ENCODE measurements around the gene GBGT1. TPM values are rescaled to one million over a fixed set of nuclear protein-coding genes. Genes with fewer than 3 reads are reported as not detected.

Gene GBGT1
- total RNA-seq, 4 donors from 2014 or later, result 0.15 to 10.3 (median 5.6) TPM

DNA sequence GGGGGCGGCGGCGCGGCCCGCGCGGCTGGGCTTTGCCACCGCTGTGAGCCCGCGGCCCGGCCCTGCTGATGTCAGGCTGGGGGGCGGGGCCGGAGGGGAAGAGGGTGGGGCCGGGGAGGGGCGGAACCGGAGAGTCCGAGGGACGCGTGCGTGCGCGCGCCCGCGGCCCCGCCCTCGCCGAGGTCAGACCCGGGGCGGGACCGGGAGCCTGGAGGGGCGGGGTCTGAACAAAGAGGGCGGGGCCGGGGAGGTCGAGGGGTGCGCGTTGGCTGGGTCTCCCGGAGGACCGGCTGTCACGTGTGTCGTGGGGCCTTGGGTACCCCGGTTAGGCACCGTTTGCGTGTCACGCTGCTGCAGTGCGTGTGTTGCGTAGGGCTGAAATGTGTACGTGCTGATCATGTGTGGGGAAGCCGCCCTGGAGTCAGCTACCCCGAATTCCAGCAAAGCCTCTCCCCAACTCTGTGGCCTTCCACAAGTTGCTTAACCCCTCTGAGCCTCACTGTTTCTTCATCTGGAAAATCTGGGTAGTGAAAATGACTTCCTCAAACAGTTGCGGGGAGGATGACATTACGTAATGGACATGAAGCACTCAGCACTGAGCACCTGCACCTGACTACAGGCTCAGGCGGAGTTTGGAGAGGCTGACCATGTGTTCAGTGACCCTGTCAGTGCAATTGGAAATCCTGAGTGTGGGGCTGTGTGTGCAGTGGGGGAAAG lies 42.4 kb downstream of the GBGT1 start, which contains the start of gene RALGDS:
TSS of gene RALGDS (minus strand) at position 43 of the 717 bp plus-strand sequence. CDS start 86 bp downstream, outside the sequence.
- Histone ChIP-seq H3K4me3 (peak within 1 kb of the TSS; percentile 53 to 86 (median 68)), H3K27me3 (no peaks in the 10 kb centered on the region), H3K9me3 (no peaks in the 10 kb centered on the region), H3K4me1 (peaks cover 56 to 80% of the 10 kb centered on the region in 2 donors), H3K27ac (peak within 1 kb of the TSS; percentile 85 to 98 (median 93)), H3K36me3 (no peaks in the 10 kb centered on the region)
- DNase-seq (peak; percentile 86 to 87), ATAC-seq (peak; percentile 66 to 67)
- in situ Hi-C loops (cut with MboI; ENCODE audit: low sequenced_read_pairs in 4 of 4), result no loop called here
- TF ChIP-seq, protein P1, sequence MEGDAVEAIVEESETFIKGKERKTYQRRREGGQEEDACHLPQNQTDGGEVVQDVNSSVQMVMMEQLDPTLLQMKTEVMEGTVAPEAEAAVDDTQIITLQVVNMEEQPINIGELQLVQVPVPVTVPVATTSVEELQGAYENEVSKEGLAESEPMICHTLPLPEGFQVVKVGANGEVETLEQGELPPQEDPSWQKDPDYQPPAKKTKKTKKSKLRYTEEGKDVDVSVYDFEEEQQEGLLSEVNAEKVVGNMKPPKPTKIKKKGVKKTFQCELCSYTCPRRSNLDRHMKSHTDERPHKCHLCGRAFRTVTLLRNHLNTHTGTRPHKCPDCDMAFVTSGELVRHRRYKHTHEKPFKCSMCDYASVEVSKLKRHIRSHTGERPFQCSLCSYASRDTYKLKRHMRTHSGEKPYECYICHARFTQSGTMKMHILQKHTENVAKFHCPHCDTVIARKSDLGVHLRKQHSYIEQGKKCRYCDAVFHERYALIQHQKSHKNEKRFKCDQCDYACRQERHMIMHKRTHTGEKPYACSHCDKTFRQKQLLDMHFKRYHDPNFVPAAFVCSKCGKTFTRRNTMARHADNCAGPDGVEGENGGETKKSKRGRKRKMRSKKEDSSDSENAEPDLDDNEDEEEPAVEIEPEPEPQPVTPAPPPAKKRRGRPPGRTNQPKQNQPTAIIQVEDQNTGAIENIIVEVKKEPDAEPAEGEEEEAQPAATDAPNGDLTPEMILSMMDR (IDR thresholded peaks at IDR 0.05 in 4 of 5, conservative IDR thresholded peaks at IDR 0.05 in 1 of 5), result no peak
- no peak for TF ChIP-seq POLR2A (IDR thresholded peaks at IDR 0.05)
- intact Hi-C loops (cut with DNase I; ENCODE audit: low total_unique reads), result no loop called here

GRCh38 chr9:133120501-133121197 lies 43.1 kb downstream of the GBGT1 start:
- in situ Hi-C loops (cut with MboI; ENCODE audit: low sequenced_read_pairs in 4 of 4), result no loop called here
- intact Hi-C loops (cut with DNase I; ENCODE audit: low total_unique reads), result no loop called here
- H3K4me1 ChIP-seq, result peaks cover 58 to 80% of the 10 kb centered on the region in 2 donors
- ATAC-seq, result peak; percentile 7 to 10
- H3K9me3 ChIP-seq, result no peaks in the 10 kb centered on the region
- peak; percentile 67 to 68 for TF ChIP-seq POLR2A (IDR thresholded peaks at IDR 0.05)
- TF ChIP-seq, protein P1 (IDR thresholded peaks at IDR 0.05 in 4 of 5, conservative IDR thresholded peaks at IDR 0.05 in 1 of 5), result no peak
- peak overlapping the region; percentile 53 to 86 (median 68) for H3K4me3 ChIP-seq
- H3K27ac ChIP-seq, result peak overlapping the region; percentile 85 to 98 (median 93)
- no peaks in the 10 kb centered on the region for H3K36me3 ChIP-seq
- DNase-seq, result no peak
- H3K27me3 ChIP-seq, result no peaks in the 10 kb centered on the region

GRCh38 chr9:133119846-133120500 lies 43.7 kb downstream of the GBGT1 start:
- peak in 1 of 2 donors; percentile 7 for ATAC-seq
- intact Hi-C loops (cut with DNase I; ENCODE audit: low total_unique reads), result no loop called here

DNA sequence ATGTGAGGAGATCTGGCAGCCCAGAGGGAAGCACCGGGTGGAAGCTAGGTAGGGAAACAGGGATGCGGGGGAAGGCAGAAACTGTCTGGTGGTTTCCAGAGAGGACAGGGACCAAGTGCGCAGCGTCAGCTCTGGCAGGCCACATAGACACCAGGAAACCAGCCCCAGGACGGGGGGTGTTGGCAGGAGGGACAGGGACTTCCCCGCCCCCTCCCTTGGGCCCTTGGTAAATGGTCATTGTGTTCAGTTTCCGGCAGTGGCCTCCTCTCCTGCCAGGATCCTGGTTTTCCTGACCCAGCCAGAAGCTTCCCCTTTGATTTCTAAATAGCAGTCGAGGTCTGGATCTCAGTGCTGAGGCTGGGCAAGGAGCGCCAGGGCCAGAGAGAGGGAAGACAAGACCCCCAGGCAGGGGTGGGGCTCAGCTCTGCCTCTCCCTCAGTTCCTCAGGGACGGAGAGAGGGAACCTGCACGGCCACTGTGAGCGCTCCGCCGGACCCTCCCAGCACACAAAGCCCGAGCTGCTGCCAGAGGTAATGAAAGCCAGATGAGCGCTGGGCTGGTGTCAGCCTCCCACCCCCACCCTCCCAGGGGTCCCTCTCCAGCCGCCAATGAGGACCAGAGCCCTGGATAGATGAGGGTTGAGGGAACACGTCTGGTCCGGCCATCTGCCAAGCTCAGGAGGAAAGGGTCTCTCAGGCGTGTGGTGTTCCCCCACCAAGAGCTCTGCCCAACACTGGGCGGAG lies 44.4 kb downstream of the GBGT1 start:
- peaks cover 70 to 82% of the 10 kb centered on the region in 2 donors for H3K4me1 ChIP-seq

More at GRCh38 chr9:133119846-133120500, 43.7 kb downstream of the GBGT1 start:
- no peaks in the 10 kb centered on the region for H3K9me3 ChIP-seq
- TF ChIP-seq, protein P1 (IDR thresholded peaks at IDR 0.05 in 4 of 5, conservative IDR thresholded peaks at IDR 0.05 in 1 of 5), result no peak
- TF ChIP-seq POLR2A (IDR thresholded peaks at IDR 0.05), result peak; percentile 11 to 27
- no peaks in the 10 kb centered on the region for H3K27me3 ChIP-seq
- H3K4me3 ChIP-seq, result peak overlapping the region; percentile 53 to 86 (median 68)
- H3K27ac ChIP-seq, result peak overlapping the region; percentile 85 to 98 (median 93)
- in situ Hi-C loops (cut with MboI; ENCODE audit: low sequenced_read_pairs in 4 of 4), result no loop called here
- no peaks in the 10 kb centered on the region for H3K36me3 ChIP-seq
- peaks cover 63 to 81% of the 10 kb centered on the region in 2 donors for H3K4me1 ChIP-seq
- peak; percentile 58 to 59 for DNase-seq

More for the DNA sequence above, 44.4 kb downstream of the GBGT1 start:
- Histone ChIP-seq H3K27me3 (no peaks in the 10 kb centered on the region), H3K36me3 (no peaks in the 10 kb centered on the region), H3K9me3 (no peaks in the 10 kb centered on the region), H3K4me3 (peak overlapping the region; percentile 53 to 86 (median 68)), H3K27ac (peak overlapping the region; percentile 85 to 98 (median 93))
- in situ Hi-C loops (cut with MboI; ENCODE audit: low sequenced_read_pairs in 4 of 4), result no loop called here
- intact Hi-C loops (cut with DNase I; ENCODE audit: low total_unique reads), result no loop called here
- ATAC-seq (no peak), DNase-seq (no peak)
- TF ChIP-seq, protein P1 (IDR thresholded peaks at IDR 0.05 in 4 of 5, conservative IDR thresholded peaks at IDR 0.05 in 1 of 5), result no peak
- TF ChIP-seq POLR2A (IDR thresholded peaks at IDR 0.05), result no peak

Measured in gastrocnemius medialis (tissue), 4 donors.